Activated T-cell treated with anti-CD3 and anti-CD28 coated beads for 1 hour (primary cell): ENCODE measurements around the gene COG4.

ENCODE experiments used
- DNase-seq: peaks from one replicate; pipeline ENCODE4 v3.0.0-alpha.2; 2020; ENCODE audit warnings: low read depth

The COG4 gene

DNA sequence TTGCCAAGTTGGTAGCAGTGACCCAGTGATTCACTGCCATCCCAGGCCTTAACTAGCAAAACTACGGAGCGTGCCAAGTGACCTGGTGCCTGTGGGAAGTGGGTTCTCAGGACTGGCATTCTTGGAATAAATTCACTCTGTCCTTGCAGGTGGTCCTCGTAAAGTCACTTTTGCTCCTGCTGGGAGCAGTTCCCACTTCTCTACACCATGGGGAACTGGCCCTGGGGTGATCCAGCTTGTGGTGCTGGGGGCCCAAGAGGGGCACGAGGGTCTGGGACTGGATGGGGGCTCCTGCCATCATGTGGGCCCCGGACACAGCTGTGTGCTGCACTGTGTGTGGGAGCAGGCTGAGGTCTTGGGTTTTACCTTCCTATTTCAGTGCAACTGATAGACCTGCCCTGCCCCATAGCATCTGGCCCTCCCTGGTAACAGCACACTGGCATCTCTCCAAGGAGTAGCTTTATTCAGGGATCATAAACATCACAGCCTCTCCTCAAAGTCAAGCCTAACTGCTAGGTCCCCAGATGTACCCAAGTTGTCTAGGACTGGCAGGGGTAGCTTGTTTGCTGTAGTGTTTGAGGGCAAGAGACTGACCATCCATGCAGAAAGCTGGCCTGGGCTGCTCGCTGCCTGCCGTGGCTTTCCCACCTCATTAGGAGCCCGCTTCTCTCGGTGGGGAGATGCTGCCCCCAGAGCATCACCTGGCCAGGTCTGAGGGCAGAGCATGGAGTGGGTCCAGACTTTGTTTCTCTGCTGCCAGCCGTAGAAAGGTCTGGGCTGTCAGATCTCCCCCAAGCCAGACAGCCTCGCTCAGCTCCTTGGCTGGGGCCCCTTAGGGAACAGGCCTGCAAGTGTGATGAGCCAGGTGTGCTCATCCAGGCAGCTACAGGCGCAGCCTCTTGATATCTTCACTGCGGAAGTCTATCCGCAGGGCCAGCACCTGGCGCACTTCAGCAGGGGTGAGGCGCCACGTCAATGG, 42.9 kb downstream of the COG4 start:
- no peak for DNase-seq

DNA sequence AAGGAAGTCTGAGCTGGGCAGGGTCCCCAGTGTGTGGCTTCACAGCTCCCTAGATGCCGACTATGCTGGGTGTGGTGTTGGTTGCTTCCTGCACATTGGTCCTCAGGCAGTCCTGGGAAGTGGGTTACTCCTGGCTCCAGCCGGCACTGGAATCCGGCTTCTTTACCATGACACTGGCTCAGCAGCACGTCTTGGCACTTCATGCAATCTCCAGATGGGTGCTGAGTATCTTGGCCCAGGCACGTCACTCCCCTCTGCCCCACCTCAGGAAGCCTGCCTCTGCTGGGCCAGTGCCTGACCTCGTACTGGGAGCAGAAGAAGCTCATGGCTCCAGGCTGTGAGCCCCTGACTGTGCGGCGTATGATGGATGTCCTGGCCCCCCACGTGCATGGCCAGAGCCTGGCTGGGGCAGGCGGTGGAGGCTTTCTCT, 44.4 kb downstream of the COG4 start:
- no peak for DNase-seq

DNA sequence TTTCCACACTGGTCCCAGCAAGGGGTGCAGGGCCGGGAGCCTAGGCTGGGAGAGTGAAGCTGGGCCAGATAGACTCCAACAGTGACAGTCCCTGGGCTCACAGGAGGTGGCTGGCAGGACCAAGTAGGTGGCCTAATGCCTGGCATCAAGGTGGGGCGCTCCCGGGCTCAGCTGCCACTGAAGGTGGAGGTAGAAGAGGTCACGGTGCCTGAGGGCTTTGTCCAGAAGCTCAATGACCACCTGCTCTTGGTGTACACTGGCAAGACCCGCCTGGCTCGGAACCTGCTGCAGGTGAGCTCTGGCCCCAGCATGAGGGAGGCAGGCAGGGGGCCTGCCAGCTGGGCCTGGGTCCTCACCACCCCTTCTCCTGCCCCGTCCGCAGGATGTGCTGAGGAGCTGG, 45.2 kb downstream of the COG4 start:
- DNase-seq = no peak

DNA sequence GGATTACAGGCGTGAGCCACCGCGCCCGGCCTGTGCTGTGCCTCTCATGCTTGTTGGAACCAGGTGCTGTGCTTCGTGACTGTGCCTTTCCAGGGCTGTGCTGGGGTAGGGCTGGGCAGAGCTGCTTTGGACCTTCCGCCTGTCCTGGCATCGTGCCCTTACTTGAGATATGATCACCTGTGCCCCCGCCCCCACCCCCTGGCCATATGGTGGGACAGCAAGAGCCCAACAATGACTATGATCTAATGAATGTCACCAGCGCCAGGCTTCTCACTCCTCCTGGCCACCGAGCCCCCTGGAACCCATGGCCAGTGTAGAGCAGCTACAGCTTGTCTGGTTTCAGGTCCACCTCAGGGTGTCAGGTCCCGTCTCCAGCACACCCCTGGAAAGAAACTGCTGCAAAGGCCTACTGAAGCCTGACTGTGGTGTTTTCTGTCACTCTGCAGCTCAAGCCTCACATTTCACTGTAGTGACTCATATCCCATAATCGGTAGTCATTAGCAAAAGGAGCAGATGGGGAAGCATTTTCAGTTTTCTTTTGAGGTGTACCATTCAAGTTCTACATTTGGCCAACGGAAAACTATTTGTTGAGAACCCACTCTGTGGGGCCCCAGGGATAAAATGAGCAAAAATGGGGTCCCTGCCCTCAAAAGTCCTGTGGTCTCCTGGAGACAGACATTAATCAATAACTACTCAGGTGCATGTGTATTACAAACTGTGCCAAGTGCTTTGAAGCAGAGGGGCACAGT, 46.9 kb downstream of the COG4 start:
- no peak for DNase-seq

DNA sequence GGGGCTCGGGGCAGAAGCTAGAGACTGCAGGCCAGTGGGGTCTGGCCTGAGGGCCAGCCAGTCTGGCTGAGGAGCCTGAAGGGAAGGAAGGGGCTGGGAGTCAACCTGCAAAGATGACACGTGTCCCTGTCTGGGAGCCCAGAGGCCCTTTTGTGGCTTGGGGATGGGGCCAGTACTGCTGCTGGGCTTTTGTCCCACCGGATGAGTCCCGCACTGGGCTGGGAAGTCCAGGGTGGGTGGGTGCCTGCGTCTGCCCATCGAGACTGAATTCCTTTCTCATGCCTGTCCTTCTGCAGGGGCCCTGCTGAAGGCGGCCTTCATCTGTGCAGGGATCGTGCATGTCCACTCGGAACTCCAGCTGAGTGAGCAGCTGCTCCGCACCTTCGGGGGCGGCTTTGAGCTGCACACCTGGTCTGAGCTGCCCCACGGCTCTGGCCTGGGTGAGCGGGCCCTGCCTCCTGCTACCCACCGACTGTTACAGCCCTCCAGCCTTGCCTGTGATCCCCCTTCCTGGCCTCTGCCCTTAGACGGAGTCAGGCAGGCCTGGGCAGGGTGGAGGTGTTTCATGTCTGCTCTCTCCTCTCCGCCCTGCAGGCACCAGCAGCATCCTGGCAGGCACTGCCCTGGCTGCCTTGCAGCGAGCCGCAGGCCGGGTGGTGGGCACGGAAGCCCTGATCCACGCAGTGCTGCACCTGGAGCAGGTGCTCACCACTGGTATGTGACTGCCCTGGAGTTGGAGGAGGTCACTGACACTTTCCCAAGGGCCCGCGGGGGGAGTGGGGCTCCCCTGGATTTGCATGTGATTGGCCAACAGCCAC, 48.1 kb downstream of the COG4 start:
- DNase-seq = no peak

DNA sequence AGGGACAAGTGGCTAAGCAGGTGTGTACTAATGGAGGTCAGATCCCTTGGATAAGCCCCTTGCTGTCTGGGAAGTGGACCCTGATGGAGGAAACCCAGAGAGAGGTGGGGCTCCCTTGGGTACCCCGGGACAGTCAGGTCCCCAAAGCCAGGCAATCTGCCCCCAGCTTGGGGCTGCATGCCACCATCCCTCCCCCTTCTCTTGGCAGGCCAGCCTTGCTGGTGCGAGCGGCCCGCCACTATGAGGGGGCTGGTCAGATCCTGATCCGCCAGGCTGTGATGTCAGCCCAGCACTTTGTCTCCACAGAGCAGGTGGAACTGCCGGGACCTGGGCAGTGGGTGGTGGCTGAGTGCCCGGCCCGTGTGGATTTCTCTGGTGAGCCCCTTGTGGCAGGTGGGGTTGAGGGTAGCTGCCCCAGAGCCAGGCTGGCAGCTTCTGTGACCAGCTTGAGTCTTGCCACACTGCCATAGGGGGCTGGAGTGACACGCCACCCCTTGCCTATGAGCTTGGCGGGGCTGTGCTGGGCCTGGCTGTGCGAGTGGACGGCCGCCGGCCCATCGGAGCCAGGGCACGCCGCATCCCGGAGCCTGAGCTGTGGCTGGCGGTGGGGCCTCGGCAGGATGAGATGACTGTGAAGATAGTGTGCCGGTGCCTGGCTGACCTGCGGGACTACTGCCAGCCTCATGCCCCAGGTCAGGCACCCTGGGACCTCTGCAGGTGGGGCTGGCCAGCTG, 48.9 kb downstream of the COG4 start:
- DNase-seq = no peak

DNA sequence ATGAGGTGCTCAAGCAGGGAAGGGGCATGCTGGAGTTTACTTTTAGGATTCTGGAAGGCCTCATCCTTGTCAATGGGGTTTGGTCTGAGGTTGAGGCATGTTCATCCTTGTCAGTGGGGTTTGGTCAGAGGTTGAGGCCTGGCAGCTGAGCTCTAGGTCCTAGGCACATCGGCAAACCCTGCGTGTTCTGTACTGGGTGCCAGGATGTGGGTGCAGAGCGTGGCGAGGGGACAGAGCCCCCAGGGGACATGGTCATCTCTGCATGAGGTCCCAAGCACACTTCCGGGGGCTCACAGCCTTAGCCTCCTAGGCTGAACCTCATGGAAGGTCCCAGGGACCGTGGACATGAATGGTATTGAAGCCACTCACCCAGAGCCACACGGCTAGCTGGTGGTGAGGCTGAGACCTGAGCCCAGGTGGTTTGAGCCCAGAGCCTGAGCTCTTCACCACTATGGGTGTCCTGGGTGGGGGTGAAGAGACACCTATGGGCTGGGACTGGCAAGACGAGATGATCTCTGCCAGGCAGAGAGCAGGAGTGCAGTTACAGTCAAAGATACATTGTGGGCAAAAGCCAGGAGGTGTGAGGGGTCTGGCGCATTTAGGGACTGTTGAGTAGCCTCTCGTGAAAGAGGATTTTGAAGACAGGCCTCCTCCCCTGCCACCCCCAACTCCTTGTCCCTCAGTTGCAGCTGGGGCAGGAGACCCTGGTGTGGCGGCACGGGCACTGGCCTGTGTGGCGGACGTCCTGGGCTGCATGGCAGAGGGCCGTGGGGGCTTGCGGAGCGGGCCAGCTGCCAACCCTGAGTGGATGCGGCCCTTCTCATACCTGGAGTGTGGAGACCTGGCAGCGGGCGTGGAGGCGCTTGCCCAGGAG, 49.7 kb downstream of the COG4 start:
- no peak for DNase-seq

DNA sequence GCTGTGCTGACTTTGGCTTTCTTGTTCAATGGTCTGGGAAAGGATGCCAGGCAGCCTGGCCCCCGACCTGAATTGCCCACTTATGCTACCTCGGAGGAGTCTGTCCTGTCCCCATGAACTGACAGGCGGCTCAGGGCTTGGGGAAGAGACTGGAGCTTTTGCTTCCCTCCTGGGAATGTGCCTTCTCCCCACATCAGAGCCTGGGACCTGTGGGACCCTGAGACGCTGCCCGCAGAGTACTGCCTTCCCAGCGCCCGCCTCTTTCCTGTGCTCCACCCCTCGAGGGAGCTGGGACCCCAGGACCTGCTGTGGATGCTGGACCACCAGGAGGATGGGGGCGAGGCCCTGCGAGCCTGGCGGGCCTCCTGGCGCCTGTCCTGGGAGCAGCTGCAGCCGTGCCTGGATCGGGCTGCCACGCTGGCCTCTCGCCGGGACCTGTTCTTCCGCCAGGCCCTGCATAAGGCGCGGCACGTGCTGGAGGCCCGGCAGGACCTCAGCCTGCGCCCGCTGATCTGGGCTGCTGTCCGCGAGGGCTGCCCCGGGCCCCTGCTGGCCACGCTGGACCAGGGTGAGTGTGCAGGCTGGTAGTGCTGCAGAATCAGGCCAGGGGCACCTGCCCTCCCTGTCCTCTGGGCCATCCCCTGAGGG, 50.4 kb downstream of the COG4 start:
- no peak for DNase-seq

DNA sequence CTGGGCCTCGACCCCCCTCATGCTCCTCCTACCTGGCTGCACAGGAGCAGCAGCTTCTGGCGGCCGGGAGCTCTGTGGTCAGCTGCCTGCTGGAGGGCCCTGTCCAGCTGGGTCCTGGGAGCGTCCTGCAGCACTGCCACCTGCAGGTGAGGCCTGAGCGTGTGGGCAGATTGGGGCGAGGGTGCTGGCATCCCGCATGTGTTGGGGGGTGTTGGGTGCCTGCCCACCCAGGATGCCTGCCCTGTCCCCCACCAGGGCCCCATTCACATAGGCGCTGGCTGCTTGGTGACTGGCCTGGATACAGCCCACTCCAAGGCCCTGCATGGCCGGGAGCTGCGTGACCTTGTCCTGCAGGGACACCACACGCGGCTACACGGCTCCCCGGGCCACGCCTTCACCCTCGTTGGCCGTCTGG, 52.4 kb downstream of the COG4 start:
- DNase-seq = no peak

DNA sequence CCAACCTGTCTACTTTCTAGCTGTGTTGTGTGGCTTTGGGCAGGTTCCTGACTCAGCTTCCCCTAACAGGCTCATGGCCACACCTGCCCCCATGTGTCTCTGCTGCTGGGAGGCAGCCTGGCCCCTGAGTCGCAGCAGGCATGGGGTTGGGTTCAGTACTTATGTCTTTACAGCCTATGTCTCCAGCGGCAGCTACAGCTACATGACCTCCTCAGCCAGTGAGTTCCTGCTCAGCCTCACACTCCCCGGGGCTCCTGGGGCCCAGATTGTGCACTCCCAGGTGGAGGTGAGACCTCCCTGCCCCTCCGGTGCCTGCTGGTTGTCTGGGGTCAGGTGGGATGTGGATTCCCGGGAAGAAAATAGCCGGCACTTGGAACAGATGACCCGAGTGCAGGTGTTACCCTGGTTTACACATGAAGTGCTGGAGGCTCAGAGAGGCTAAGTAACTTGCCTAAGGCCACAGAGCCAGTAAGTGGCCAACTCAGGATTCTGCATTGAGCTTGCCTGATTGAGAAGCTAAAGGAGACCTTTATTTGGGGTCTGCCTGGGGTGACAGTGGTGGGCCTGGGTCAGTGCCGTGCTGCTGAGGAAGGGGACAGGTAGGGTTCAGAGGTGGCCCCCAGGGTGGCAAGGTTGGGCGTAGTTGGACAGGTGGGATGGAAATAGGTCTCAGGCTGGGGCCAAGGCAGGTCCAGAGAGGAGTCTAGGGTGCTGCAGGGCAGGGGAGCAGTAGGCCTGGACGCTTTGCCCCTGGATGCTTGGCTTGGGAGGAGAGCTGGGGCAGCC, 53.0 kb downstream of the COG4 start:
- no peak for DNase-seq

DNA sequence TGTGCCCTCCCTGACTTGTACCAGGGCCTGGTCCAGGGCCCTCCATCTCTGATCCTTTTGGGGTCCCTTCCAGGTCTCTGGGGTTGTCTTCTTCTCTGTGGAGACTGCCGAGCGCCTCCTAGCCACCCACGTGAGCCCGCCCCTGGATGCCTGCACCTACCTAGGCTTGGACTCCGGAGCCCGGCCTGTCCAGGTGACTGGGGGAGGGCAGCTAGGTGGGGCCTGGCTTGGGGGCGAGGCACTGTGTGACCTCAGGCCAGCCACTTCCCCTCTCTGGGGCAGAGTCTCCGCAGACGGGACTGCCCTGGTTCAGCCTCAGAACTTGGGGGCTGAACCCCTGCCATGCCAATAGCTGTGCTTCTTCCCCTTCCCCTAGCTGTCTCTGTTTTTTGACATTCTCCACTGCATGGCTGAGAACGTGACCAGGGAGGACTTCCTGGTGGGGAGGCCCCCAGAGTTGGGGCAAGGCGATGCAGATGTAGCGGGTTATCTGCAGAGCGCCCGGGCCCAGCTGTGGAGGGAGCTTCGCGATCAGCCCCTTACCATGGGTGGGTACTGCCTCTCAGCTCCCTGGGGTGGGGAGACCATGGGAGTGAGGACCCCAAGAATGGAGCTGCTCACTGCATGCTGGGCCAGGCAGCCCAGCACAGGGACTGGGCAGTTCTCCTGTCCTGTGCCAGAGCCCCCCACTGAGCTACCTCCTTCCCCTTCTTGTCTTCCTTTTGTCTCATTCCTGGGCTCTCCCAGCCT, 54.4 kb downstream of the COG4 start:
- no peak for DNase-seq

DNA sequence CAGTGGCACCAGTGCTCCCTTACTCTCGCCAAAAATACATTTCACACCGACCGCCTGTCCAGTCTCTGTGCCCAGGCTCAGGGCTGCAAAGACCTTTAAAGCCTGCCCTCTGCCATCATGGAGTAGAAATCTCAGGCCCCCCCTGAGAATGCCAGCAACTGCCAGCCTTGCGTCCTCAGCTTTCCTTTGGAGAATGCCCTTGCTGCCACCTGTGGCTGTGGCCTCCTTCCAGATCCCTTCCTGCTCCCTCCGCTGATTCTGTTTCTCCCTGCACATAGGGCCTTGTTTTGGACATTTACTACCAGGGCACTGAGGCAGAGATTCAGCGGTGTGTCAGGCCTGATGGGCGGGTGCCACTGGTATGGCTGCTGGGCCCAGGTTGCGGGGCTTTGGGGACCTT, 55.7 kb downstream of the COG4 start:
- no peak for DNase-seq

DNA sequence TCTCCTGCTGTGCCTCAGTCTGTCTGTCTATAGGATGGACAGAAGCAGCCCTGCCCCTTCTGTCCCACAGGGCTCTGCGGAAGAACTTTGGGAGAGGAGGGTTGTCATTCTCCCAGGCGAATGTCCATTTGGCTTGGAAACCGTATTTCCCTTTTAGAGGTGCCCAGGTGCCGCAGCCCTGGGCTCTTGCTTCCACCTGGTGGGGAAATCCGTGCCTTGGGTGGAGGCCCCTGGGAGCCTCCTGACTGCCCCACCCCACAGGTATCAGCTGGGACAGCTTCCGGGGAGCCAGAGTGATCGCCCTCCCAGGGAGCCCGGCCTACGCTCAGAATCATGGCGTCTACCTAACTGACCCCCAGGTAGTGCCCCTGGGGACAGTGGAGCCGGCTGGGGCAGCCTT, 56.2 kb downstream of the COG4 start:
- DNase-seq = no peak

DNA sequence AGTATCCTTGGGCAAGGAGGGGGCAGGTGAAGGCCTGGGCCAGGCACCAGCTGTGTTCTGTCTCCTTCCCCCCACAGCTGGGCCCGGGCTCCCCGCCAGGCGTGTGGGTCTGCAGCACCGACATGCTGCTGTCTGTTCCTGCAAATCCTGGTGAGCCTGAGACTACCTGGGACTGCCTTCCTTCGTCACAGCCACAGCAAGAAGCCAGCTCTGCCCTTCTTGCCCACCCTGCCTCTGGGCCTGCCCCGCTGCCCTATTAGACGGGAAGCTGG, 56.6 kb downstream of the COG4 start:
- DNase-seq = no peak

DNA sequence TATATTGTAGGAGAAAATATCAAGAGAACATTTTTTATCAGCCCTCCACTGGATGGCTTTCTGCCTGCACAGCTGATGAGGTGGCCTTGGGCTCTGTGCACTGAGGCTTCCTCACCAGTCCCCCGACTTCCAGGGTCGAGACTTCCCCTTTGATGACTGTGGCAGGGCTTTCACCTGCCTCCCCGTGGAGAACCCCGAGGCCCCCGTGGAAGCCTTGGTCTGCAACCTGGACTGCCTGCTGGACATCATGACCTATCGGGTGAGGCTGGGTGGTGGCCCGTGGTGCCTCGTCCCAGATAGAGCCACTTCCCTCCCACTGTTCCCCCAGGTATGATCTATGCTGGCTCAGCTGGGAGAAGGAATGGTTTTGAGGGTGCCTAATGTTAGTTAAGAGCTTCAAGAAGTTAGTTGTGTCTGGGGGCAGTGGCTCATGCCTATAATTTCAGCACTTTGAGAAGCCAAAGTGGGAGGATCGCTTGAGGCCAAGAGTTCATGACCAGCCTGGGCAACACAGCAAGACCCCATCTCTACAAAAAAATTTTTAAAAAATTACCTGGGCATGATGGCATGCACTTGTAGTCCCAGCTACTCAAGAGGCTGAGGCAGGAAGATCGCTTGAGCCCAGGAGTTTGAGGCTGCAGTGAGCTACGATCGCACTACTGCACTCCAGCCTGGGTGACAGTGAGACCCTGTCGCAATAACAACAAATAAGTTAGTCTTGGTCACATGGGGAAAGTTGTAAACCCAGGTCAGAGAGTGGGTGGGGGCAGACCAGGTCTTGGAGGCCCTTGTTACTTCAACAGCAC, 57.2 kb downstream of the COG4 start:
- no peak for DNase-seq

DNA sequence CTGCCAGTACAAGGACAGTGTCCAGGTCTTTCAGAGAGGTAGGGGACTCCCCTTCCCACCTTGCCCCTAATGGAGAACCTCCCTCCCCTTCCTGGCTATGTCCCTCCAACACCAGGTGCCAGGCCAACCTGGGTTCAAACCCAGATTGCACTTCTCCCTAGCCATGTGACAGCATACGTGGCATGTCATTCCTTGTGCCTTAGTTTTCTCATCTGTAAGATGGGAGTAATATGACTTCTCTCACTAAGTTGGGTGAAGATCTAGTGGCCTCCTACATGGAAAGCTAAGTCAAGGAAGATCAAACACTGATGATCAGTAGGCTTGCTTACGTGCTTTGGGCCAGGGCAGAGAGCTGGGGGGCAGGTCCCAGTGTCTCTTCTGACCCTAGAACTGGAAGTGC, 60.1 kb downstream of the COG4 start:
- no peak for DNase-seq

DNA sequence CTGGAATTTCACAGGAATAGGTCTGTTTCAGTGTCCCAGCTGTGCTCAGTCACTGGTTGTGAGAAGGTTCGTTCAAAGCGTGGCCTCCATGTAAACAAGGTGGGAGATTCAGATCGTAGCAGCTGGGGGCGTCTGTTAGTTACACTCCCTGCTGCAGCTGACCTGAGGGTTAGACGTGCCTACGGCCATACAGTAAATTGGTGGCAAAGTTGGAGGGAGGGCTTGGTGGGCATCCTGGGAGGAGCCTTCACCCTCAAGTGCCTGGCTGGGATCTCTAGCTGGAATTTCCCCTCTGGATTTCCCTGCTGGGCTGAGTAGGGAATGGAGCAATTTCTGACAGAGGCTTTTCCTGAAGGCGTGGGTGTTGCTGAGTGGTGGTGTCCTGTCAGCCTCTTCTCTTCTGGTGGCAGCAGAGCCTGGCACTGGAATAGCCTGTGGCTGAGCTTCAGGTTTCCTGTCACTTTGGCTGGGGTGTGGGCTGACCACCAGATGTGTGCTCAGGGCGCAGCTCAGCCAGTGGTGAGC, 62.6 kb downstream of the COG4 start:
- no peak for DNase-seq
